ENCODE measurements around the gene MRPS18B. TPM values are rescaled to one million over a fixed set of nuclear protein-coding genes. Genes with fewer than 3 reads are reported as not detected.

MRPS18B gene
- total and polyA plus RNA-seq, 2 of the 13 experiments (the other 11 are each of a cell fraction or from before 2014, with no cell fraction given), result 125 to 131 TPM

- TF ChIP-seq ZNF609 (CRISPR knock-in tag; IDR thresholded peaks at IDR 0.05; ENCODE audit: borderline replicate concordance) (peak; percentile 77), KLF16 (CRISPR knock-in tag; IDR thresholded peaks at IDR 0.05) (peak in 1 of 2 experiments; percentile 76; a peak in 3 of 4 replicates), ZBTB44 (CRISPR knock-in tag; IDR thresholded peaks at IDR 0.05) (peak; percentile 66), AKAP8 (CRISPR knock-in tag; IDR thresholded peaks at IDR 0.05) (peak; percentile 96), DRAP1 (CRISPR knock-in tag; IDR thresholded peaks at IDR 0.05) (peak; percentile 72), HMGXB3 (CRISPR knock-in tag; IDR thresholded peaks at IDR 0.05; ENCODE audit: borderline replicate concordance) (peak; percentile 55), STAG1 (CRISPR knock-in tag; IDR thresholded peaks at IDR 0.05) (no peak), HNF4A (CRISPR knock-in tag; IDR thresholded peaks at IDR 0.05) (peak; percentile 70), ZIK1 (CRISPR knock-in tag; IDR thresholded peaks at IDR 0.05; ENCODE audit: borderline replicate concordance, low read depth) (peak; percentile 81; the same call in 1 of the 2 replicates), SNAPC2 (CRISPR knock-in tag; IDR thresholded peaks at IDR 0.05) (0 out of 2 replicates have a peak, but pooled peaks have one; percentile 75), ZFYVE20 (CRISPR knock-in tag; IDR thresholded peaks at IDR 0.05; ENCODE audit: borderline replicate concordance, low read depth) (peak; percentile 95; the same call in 1 of the 2 replicates), TRIM22 (IDR thresholded peaks at IDR 0.05) (no peak), DBP (CRISPR knock-in tag; IDR thresholded peaks at IDR 0.05; ENCODE audit: not compliant biosample characterization) (peak; percentile 84)
These were observed 29.8 kb downstream of the MRPS18B start (continued) for GRCh38 chr6:30647242-30648116.

Measured in HepG2 (cell line).